Activated B cell treated with CpG ODN at 0.5 μM for 24 hours (primary cell): Measurements from ENCODE around the gene DDRGK1. TPM values are rescaled to one million over a fixed set of nuclear protein-coding genes. Genes with fewer than 3 reads are reported as not detected.
A peak's percentile ranks its signal among the peaks of the same experiment; 100 is the strongest.

Experiments used
- ATAC-seq: fragments of 200-7000 bp; cut with Tn5 transposase; one replicate; pipeline ENCODE4 v1.10.0; 2021; ENCODE audit warnings: low read depth, mild to moderate bottlenecking, moderate library complexity
- CTCF ChIA-PET: fragments of 350-600 bp; sonication (Branson Sonifier 250); formaldehyde crosslinking; loops from one replicate; lab custom pipeline; 2021; ENCODE audit warnings: antibody characterized with exemption; lab: Charles Lee
- POLR2A ChIA-PET: fragments of 350-600 bp; sonication (Branson Sonifier 250); formaldehyde crosslinking; loops from one replicate; lab custom pipeline; 2021; ENCODE audit warnings: antibody characterized with exemption; lab: Charles Lee
- DNase-seq: peaks from one replicate; pipeline ENCODE4 v3.0.0; 2022
- H3K27ac Mint-ChIP-seq: one replicate; pipeline ENCODE4 v1.8.0; 2020; ENCODE audit warnings: mixed read lengths
- H3K27me3 Mint-ChIP-seq: one replicate; pipeline ENCODE4 v1.8.0; 2021; ENCODE audit warnings: mixed read lengths
- H3K36me3 Mint-ChIP-seq: one replicate; pipeline ENCODE4 v1.8.0; 2021; ENCODE audit warnings: low read depth, mixed read lengths
- H3K4me1 Mint-ChIP-seq: one replicate; pipeline ENCODE4 v1.8.0; 2021; ENCODE audit warnings: mixed read lengths
- H3K4me3 Mint-ChIP-seq: one replicate; pipeline ENCODE4 v1.8.0; 2020; ENCODE audit warnings: mild to moderate bottlenecking, mixed read lengths
- H3K9me3 Mint-ChIP-seq: one replicate; pipeline ENCODE4 v1.8.0; 2020; ENCODE audit warnings: mixed read lengths
- CTCF ChIP-seq: fragments of 200-600 bp; IDR thresholded peaks from one replicate; pipeline ENCODE4 v1.8.0; 2022; ENCODE audit warnings: antibody characterized with exemption, mild to moderate bottlenecking
- intact Hi-C: fragments of 100-400 bp; cut with micrococcal nuclease; formaldehyde crosslinking; loops from one replicate; pipeline ENCODE4 v1.15.1; 2024
- total RNA-seq: library from RNA; stranded (reverse); gene quantifications from 2 replicates; pipeline ENCODE4 v1.2.3, GENCODE V29; 2022

DDRGK1 gene
- total RNA-seq, 1 donor from 2014 or later: 46.1 TPM

DNA sequence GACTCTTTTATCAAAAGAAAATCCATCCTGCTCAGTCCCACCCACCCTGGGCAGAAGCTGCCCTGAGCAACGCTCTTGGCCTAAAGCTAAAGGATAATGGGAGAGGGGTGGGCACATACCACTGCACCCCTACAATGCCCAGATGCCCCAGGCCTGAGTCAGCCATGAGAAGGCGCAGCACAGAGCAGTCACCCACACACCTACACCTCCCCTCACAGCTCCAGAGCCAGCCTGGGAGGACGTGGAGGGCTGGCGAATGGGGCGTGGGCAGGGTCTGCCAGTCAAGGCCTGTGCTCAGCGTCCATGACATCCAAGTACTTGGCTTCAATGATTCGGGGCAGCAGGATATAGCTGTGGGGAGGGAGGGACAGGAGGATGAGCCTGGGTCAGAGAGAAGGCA is 23.0 kb upstream of the DDRGK1 start:
- intact Hi-C loops: no loop called here
- Mint-ChIP-seq H3K27ac (no peak overlapping the region), H3K4me1 (peaks cover 18% of the 10 kb centered on the region), H3K36me3 (peaks cover 15% of the 10 kb centered on the region), H3K9me3 (no peaks in the 10 kb centered on the region), H3K27me3 (no peaks in the 10 kb centered on the region), H3K4me3 (no peak overlapping the region)
- POLR2A ChIA-PET: no interaction called here
- no peak for ATAC-seq
- CTCF ChIA-PET: no interaction called here
- no peak for DNase-seq
- no peak for TF ChIP-seq CTCF

DNA sequence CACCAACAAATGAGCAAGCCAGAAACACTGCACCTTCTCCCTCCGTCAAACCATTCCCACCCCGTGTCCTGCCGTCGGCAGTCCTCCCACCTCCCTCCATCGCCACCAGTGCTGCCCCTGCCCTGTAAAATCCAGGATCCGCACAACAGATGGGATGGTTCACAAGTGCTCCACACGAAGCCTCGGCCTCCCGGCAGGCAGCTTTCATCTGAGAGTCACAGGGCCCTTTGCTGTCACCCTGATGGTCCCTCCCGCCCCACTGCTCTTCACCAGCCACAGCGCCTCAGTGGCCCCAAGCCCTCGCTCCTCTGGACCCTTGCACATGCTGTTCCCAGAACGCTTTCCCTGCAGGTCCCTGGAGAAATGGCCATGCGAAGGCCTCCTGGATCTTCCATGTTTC is 22.4 kb upstream of the DDRGK1 start:
- peaks cover 15% of the 10 kb centered on the region for H3K36me3 Mint-ChIP-seq
- intact Hi-C loops: no loop called here
- CTCF ChIA-PET: no interaction called here
- H3K9me3 Mint-ChIP-seq: no peaks in the 10 kb centered on the region
- peaks cover 23% of the 10 kb centered on the region for H3K4me1 Mint-ChIP-seq
- no peak overlapping the region for H3K4me3 Mint-ChIP-seq
- TF ChIP-seq CTCF: no peak
- H3K27me3 Mint-ChIP-seq: no peaks in the 10 kb centered on the region
- ATAC-seq (no peak), DNase-seq (no peak)
- POLR2A ChIA-PET: no interaction called here
- H3K27ac Mint-ChIP-seq: no peak overlapping the region

GRCh38 chr20:3226093-3226492 is 21.6 kb upstream of the DDRGK1 start:
- DNase-seq: no peak
- no peak for ATAC-seq
- Mint-ChIP-seq H3K27ac (no peak overlapping the region), H3K4me3 (no peak overlapping the region), H3K36me3 (peaks cover 21% of the 10 kb centered on the region), H3K4me1 (peaks cover 26% of the 10 kb centered on the region), H3K27me3 (no peaks in the 10 kb centered on the region), H3K9me3 (no peaks in the 10 kb centered on the region)
- ChIA-PET CTCF (no interaction called here), POLR2A (no interaction called here)
- no peak for TF ChIP-seq CTCF
- intact Hi-C loops: no loop called here

DNA sequence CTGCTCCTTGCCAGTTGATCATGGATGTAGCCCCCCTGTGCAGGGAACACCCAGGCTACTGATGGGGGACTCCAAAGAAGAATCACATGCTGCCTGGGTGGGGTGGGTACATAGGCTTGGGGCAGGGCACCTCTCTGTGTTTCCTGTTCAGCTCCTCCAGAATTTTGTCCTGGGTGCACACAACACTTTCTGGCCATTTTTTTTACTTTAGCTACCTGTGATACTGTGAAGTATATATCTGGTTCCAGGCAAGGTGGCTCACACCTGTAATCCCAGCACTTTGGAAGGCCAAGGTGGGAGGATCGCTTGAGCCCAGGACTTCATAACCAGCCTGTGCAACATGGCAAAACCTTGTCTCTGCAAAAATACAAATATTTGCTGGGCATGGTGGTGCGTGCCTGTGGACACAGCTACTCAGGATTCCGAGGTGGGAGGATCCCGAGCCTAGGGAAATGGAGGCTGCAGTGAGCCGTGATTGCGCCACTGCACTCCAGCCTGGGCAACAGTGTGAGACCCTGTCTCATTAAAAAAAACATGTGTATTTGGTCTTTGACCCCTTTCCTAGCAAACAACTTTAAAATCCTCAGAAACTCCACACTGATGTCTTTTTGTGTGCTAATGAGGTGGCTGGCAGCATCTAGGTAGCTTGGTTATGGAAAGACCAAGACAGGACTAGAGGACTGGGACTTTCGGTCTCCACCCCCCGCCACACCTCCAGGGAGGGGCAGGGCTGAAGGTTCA is 20.4 kb upstream of the DDRGK1 start:
- ChIA-PET CTCF (no interaction called here), POLR2A (interaction anchor here (0.8 kb wide), 1 partner anchor 16 kb away, joined by 3 read pairs; the partner anchor contains the start of gene ITPA)
- Mint-ChIP-seq H3K9me3 (no peaks in the 10 kb centered on the region), H3K36me3 (peaks cover 32% of the 10 kb centered on the region), H3K4me3 (no peak overlapping the region), H3K27ac (no peak overlapping the region), H3K27me3 (no peaks in the 10 kb centered on the region), H3K4me1 (peaks cover 26% of the 10 kb centered on the region)
- ATAC-seq: no peak
- intact Hi-C loops: no loop called here
- no peak for DNase-seq
- TF ChIP-seq CTCF: no peak

DNA sequence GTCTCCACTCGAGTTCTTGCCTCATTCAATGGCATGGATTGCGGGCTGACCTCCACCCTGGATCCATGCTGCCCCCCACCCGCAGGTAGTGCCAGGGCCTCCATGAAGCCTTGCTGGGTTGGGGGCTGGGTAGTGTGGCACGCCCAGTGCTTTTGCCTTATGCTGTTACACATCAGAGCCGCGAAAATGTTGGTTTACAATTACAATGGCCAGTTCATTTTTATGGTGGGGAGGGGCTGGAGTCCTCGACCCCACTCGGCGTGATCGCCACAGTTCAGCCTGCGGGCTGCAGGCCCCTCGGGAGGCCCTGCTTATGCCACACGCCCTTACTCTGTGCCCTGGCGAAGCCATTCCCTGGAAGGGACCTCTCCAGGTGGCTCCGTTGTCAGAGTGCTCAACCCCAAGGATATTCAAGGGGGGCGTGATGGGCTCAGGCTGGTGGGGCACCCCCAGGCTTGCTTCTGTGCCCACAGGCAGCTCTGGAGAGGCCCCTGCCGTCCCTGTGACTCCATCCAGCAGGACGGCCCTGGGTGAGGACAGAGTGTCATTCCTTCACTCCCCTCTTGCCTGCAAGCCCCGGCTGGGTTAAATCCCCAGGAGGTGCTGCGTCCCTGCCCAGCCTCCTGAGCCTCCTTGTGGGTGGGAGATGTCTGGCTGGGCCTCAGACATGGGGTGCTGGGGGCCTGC is 19.7 kb upstream of the DDRGK1 start:
- ChIA-PET CTCF (no interaction called here), POLR2A (interaction anchor here (0.5 to 0.8 kb wide), 2 partner anchors 15 to 41 kb away, joined by 3 read pairs; partner anchors contain the start of gene ITPA)
- Mint-ChIP-seq H3K27ac (peak overlapping the region; percentile 56), H3K36me3 (peaks cover 34% of the 10 kb centered on the region), H3K27me3 (no peaks in the 10 kb centered on the region), H3K4me3 (no peak overlapping the region), H3K9me3 (no peaks in the 10 kb centered on the region), H3K4me1 (peaks cover 26% of the 10 kb centered on the region)
- intact Hi-C loops: no loop called here
- ATAC-seq: no peak
- no peak for DNase-seq
- TF ChIP-seq CTCF: no peak
